GM13976 (cell line): ENCODE measurements around the gene RNF169.
A peak's percentile ranks its signal among the peaks of the same experiment; 100 is the strongest.

ENCODE experiments used
- DNase-seq: peaks from one replicate; pipeline ENCODE4 v3.0.0; 2012; ENCODE audit warnings: low spot score
- in situ Hi-C: fragments of 300-500 bp; cut with MboI; formaldehyde crosslinking; loops from one replicate; pipeline ENCODE4 v1.12.0; 2022; ENCODE audit warnings: low sequenced_read_pairs, mixed read lengths, inconsistent platforms; ENCODE audit not compliant: unreplicated experiment
- TF ChIP-seq, protein P1 (sequence below): IDR thresholded peaks from 2 replicates; pipeline ENCODE4 v1.5.1; 2012; ENCODE audit warnings: borderline replicate concordance, mild to moderate bottlenecking; ENCODE audit not compliant: insufficient read depth; ENCODE audit errors: extremely low read depth, missing control alignments, control extremely low read depth

The RNF169 gene

DNA sequence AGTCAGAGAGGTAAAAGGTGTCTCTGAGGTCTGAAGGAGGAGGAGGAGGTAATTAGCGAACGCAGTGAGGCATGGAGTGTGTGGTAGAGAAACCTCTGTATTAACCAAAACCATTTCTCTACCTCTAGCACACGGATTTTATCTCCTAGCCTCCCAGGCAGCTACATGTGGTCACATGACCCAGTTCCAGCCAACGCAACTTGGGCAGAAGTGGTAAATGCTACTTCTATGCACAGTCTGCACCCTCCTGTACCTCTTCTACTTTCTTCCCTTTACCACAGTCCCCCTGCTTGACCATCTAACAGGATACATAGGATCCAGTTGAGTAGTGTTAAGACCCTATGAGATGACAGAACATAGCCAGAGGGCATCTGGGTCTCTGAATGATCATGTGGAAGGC lies 104.6 kb downstream of the RNF169 start:
- DNase-seq: no peak
- TF ChIP-seq, protein P1, sequence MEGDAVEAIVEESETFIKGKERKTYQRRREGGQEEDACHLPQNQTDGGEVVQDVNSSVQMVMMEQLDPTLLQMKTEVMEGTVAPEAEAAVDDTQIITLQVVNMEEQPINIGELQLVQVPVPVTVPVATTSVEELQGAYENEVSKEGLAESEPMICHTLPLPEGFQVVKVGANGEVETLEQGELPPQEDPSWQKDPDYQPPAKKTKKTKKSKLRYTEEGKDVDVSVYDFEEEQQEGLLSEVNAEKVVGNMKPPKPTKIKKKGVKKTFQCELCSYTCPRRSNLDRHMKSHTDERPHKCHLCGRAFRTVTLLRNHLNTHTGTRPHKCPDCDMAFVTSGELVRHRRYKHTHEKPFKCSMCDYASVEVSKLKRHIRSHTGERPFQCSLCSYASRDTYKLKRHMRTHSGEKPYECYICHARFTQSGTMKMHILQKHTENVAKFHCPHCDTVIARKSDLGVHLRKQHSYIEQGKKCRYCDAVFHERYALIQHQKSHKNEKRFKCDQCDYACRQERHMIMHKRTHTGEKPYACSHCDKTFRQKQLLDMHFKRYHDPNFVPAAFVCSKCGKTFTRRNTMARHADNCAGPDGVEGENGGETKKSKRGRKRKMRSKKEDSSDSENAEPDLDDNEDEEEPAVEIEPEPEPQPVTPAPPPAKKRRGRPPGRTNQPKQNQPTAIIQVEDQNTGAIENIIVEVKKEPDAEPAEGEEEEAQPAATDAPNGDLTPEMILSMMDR: no peak
- in situ Hi-C loops: no loop called here

DNA sequence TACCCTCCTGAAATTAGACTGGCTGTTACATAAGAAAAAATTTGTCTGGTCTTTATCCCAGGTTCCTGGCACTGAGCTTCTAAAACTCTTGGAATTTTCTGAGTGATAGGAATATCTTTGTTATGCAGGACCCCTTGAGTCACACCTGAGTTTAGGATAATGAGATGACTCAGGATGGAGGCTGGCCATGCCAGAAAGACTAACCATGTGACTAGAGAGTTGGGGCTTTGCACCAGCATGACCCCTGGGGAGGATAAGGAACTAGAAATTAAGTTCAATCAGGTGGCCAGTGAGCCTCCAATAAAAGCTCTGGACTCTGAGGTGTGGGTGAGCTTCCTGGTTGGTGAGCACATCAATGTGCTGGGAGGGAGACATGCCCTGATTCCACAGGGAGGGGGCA lies 112.1 kb downstream of the RNF169 start:
- in situ Hi-C loops: no loop called here
- DNase-seq: no peak
- TF ChIP-seq, protein P1: no peak

DNA sequence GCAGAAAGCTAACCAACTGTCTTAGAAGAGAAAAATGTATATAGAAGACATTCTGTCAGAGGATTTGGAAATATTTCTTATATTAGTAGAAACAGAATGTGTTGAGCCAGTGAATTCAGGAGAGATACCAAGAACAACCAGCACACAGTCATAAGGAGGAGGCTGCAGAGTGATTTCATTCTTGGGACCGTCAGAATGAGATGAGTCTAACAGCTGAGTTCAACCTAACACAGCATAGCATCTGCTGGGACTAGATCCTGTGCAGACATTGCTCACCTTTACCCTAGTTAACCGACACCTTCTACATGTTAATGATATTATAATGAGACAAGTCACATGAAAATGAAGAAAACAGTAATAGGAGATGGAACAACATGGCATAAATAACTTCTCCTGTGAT lies 114.8 kb downstream of the RNF169 start:
- in situ Hi-C loops: no loop called here
- TF ChIP-seq, protein P1: no peak
- DNase-seq: no peak

DNA sequence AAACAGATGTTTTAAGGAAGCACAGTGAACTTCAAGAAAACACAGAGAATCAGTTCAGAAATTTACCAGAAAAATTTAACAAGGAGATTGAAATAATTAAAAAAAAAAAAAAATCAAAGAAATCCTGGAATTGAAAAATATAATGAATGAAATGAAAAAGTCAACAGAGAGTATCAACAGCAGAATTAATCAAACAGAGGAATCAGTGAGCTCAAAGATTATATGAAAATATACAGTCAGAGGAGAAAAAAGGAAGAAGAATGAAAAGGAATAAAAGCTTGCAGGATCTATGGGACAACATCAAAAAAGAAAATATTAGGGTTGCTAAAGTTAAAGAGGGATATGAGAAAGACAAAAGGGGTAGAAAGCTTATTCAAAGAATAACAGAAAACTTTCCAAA lies 117.9 kb downstream of the RNF169 start:
- no peak for DNase-seq
- in situ Hi-C loops: no loop called here
- TF ChIP-seq, protein P1: no peak

DNA sequence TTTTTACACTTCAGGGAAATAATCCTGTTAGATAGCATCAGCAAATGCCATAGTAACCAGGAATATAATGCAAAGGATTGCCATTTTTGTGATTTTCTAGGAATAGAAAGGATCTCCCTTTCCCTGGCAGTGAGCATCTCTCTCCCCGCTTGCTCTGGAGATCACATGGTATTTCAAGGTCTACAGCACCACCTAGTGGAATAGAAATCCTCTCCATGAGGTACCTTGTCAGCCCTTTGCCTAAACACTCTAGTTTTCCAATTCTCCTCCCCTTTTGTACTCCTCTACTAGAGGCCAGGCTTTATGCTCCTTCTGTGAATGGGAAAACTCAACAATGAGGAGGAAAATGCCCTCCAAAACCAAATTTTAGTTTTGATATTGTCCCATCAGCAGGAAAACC lies 121.8 kb downstream of the RNF169 start:
- in situ Hi-C loops: no loop called here
- TF ChIP-seq, protein P1: no peak
- DNase-seq: peak; percentile 31

DNA sequence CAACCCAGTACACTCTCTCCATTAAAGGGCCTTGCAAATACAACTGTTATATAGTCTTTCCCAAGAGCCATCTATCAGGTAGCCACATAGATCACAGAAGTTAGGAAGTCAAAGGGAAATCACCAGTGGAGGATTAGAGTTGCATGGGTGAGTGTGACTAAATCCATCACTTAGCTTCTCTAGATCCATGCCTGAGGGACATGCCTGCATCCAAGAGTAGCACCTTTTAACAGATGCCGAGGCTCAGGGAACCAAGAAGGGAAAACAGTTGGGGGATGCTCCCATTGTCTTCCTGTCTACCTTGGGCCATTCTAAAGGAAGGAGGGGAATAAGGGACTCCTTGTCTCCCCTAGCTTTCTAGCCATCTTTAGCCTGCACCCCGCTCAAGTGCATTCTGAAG lies 122.4 kb downstream of the RNF169 start:
- DNase-seq: peak; percentile 2

More for the DNA sequence above, 122.4 kb downstream of the RNF169 start:
- TF ChIP-seq, protein P1: no peak
- in situ Hi-C loops: no loop called here
